Right lobe of liver (tissue), 4 donors: ENCODE results near the gene FLOT1.

ENCODE experiments used
- POLR2A ChIP-seq: fragments of 450-650 bp; IDR thresholded peaks from one replicate; pipeline ENCODE4 v1.6.1; 2017; ENCODE audit warnings: antibody characterized with exemption, mild to moderate bottlenecking
- TF ChIP-seq, protein P1 (sequence below), 4 donors: fragments of 200-600 bp in 3 of 4; fragments of 450-650 bp in 1 of 4; IDR thresholded peaks; one replicate each; pipeline versions ENCODE4 v1.5.1 to v1.8.0; 2016 to 2022; ENCODE audit warnings: antibody characterized with exemption in 4 of 4, mild to moderate bottlenecking in 2 of 4
- donor health status: DM: no; HTN: no; CAD: no.
- donor health status: DM: no; HTN: no; CAD: no.
- donor health status: DM: no; HTN: yes; CAD: no.

DNA sequence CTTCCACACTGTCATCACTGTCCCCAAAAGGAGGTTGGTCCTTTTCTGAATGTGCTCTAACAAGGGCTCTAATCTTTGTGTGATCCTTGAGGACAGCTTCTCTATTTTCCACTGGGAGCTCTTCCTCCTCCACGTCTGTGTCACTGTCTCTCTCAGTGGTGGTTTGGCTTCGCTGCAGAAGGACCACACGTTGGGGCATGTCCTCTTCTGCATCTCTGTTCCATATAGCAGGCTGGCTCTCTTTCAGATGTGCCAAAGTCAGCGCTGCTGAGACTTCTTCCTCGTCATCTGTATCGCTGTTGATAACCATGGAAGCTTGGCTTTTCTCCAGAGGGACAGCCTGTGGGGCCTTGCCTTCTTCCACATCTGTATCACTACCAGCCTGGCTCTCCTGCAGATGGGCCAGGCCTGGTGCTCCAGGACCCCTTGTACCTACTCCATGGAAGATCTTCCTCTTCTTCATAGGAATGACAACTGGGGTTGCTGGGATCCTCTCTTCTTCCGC is 30.0 kb downstream of the FLOT1 start:
- TF ChIP-seq, protein P1, sequence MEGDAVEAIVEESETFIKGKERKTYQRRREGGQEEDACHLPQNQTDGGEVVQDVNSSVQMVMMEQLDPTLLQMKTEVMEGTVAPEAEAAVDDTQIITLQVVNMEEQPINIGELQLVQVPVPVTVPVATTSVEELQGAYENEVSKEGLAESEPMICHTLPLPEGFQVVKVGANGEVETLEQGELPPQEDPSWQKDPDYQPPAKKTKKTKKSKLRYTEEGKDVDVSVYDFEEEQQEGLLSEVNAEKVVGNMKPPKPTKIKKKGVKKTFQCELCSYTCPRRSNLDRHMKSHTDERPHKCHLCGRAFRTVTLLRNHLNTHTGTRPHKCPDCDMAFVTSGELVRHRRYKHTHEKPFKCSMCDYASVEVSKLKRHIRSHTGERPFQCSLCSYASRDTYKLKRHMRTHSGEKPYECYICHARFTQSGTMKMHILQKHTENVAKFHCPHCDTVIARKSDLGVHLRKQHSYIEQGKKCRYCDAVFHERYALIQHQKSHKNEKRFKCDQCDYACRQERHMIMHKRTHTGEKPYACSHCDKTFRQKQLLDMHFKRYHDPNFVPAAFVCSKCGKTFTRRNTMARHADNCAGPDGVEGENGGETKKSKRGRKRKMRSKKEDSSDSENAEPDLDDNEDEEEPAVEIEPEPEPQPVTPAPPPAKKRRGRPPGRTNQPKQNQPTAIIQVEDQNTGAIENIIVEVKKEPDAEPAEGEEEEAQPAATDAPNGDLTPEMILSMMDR (IDR thresholded peaks at IDR 0.05) = no peak
- no peak for TF ChIP-seq POLR2A
